Astrocyte of the cerebellum (primary cell): Measurements from ENCODE around the gene C9orf72.
A peak's percentile ranks its signal among the peaks of the same experiment; 100 is the strongest.

ENCODE experiments used
- DNase-seq: peaks from one replicate; pipeline ENCODE4 v3.0.0-alpha.2; 2011; ENCODE audit warnings: low read depth
- H3K4me3 ChIP-seq: 2 replicates; pipeline ENCODE4 v1.5.1; 2011; ENCODE audit warnings: mild to moderate bottlenecking, low read depth, low read length, moderate library complexity
- in situ Hi-C: cut with HindIII; loops from 2 replicates; pipeline ENCODE4 v1.10.0; 2017; ENCODE audit warnings: low sequenced_read_pairs
- TF ChIP-seq, protein P1 (sequence below): IDR thresholded peaks from 2 replicates; pipeline ENCODE4 v1.5.1; 2012; ENCODE audit warnings: low read length, low read depth, moderate library complexity, mild to moderate bottlenecking; ENCODE audit errors: missing control alignments

Gene C9orf72

DNA sequence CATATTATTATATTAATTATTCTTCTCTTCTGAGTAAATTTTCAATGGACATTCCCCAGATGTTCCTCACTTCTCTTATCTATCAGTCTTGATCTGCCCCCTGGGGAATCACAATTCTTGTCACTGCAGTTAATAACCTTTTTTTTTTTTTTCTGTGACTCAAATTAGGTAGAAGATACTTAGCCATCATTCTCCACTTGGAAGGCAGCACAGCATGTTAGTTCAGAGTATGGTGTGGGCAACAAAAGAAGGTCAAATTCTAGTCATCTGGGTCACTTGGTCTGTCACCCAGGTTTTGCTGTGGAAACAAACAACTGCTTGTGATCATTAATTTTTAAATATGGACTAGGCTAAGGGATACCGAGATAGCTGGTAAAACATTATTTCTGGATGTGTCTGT lies 35.5 kb downstream of the C9orf72 start:
- in situ Hi-C loops: no loop called here
- DNase-seq: no peak
- TF ChIP-seq, protein P1, sequence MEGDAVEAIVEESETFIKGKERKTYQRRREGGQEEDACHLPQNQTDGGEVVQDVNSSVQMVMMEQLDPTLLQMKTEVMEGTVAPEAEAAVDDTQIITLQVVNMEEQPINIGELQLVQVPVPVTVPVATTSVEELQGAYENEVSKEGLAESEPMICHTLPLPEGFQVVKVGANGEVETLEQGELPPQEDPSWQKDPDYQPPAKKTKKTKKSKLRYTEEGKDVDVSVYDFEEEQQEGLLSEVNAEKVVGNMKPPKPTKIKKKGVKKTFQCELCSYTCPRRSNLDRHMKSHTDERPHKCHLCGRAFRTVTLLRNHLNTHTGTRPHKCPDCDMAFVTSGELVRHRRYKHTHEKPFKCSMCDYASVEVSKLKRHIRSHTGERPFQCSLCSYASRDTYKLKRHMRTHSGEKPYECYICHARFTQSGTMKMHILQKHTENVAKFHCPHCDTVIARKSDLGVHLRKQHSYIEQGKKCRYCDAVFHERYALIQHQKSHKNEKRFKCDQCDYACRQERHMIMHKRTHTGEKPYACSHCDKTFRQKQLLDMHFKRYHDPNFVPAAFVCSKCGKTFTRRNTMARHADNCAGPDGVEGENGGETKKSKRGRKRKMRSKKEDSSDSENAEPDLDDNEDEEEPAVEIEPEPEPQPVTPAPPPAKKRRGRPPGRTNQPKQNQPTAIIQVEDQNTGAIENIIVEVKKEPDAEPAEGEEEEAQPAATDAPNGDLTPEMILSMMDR: no peak
- H3K4me3 ChIP-seq: no peak overlapping the region

DNA sequence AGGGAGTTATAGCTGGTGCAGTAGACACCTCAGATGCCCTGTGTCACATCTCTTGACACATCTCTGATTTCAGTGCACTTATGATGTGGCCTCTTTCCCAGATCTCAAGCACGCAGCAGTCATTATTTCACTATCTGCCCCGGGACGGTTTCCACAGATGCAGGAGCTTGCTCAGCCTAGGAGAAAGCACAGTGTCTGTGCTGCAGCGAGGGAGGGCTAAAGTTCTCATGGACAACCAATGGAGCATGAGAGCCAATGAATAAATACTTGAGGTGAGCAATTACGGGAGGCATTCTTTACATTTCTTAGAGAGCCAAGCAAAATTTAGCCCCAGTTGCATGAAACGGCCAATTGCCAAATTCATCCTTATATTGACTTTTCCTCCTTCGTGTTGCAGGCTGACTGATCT lies 36.2 kb downstream of the C9orf72 start:
- TF ChIP-seq, protein P1: no peak
- no peak for DNase-seq
- in situ Hi-C loops: no loop called here
- no peak overlapping the region for H3K4me3 ChIP-seq

DNA sequence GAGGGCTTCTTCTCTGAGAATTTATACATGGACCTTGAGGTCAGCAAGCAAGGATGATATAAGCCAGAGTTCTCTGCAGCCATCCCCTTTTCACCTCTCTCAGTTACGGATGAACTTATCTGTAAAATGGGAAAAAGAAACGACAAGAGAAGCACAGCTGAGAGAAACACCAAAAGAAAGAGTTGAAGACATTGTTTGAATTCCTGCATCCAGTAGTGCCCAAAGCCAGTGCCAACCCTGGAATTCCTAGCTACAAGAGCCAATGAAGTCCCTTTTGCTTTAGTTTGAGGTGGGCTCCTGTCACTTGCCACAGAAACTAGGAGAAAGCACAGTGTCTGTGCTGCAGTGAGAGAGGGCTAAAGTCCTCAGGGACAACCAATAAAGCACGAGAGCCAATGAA lies 37.1 kb downstream of the C9orf72 start:
- TF ChIP-seq, protein P1: no peak
- DNase-seq: no peak

DNA sequence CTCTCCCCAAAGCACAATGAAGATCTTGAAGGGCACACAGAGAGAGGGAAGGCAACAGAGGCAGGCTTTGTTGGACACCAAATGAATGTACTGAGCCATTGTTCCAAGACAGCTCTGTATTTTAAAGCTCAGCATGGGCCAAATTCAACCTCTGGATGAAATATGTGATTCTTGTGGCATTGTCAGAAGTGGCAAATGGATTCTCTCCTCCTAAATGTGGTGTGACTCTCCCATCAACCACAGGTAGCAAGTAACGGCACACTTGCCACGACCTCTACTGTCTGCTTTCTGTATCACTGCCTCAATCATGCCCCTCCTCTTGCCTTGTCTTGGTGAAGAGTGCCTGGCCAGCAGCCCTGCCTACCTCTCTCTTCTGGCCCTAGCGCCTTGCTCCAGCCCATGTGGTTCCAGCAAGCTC lies 37.6 kb downstream of the C9orf72 start:
- TF ChIP-seq, protein P1: peak; percentile 6
- in situ Hi-C loops: no loop called here
- no peak overlapping the region for H3K4me3 ChIP-seq

More for the DNA sequence above, 37.1 kb downstream of the C9orf72 start:
- in situ Hi-C loops: no loop called here
- no peak overlapping the region for H3K4me3 ChIP-seq

DNA sequence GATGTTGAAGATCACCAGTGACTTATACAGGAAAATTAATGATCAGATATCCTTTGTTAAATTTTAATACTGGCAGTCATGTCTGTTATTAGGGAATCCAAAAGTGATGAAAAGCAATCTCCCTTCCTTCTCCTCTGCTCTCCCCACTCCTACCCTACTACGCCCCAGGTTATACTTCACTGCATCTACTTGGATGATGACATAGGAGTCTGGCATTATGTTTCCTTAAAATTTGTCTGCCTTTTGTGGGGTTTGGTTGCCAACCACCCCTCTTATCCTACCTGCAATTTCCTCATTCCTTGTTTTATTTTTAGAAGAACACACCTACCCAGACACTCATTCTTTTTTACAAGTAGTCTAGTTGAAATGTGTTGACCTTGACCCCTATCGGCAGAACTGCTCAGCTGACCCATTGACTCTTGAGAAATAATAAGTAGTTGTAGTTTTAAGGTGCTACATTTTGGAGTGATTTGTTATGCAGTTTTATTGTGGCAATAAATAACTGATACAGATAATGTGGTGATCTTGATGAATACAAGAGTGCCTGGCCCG lies 38.5 kb downstream of the C9orf72 start:
- DNase-seq: no peak
- in situ Hi-C loops: no loop called here

More for the DNA sequence above, 37.6 kb downstream of the C9orf72 start:
- DNase-seq: no peak

DNA sequence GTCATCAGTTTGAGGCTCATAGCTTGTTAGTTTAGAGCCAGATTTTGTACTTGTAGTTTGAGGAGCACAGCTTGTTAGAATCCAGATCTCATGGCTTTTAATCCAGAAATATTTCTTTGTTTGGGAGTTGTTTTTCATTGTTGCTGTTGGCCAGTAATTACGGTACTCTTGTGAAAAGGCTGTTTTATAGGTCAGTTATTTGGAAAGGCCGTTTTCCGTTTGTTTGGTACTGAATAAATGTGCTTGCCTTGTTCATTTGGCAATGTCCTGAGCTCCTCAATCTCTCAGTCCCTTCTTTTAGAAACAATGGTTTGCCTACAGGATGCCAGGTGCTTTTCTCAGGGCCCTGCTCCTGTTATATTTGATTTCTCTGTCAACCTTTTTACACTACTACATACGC lies 39.1 kb downstream of the C9orf72 start:
- no peak overlapping the region for H3K4me3 ChIP-seq
- in situ Hi-C loops: no loop called here
- DNase-seq: no peak
- TF ChIP-seq, protein P1: no peak

More for the DNA sequence above, 38.5 kb downstream of the C9orf72 start:
- no peak overlapping the region for H3K4me3 ChIP-seq
- TF ChIP-seq, protein P1: no peak
